GM13977 (cell line): ENCODE measurements around the gene CLEC2B.

Experiments
- DNase-seq: peaks from one replicate; pipeline ENCODE4 v3.0.0; 2012; ENCODE audit warnings: low spot score
- in situ Hi-C: fragments of 300-500 bp; cut with MboI; formaldehyde crosslinking; loops from one replicate; pipeline ENCODE4 v1.12.0; 2022; ENCODE audit warnings: low sequenced_read_pairs, low pct_unique_long_range_greater_than_20kb, mixed read lengths, inconsistent platforms; ENCODE audit not compliant: unreplicated experiment
- TF ChIP-seq, protein P1 (sequence below): IDR thresholded peaks from 2 replicates; pipeline ENCODE4 v1.5.1; 2012; ENCODE audit warnings: mild to moderate bottlenecking, control low read depth; ENCODE audit not compliant: insufficient read depth; ENCODE audit errors: extremely low read depth, missing control alignments

CLEC2B gene

GRCh38 chr12:9872162-9872561 is 3.0 kb upstream of the CLEC2B start:
- in situ Hi-C loops = no loop called here
- TF ChIP-seq, protein P1, sequence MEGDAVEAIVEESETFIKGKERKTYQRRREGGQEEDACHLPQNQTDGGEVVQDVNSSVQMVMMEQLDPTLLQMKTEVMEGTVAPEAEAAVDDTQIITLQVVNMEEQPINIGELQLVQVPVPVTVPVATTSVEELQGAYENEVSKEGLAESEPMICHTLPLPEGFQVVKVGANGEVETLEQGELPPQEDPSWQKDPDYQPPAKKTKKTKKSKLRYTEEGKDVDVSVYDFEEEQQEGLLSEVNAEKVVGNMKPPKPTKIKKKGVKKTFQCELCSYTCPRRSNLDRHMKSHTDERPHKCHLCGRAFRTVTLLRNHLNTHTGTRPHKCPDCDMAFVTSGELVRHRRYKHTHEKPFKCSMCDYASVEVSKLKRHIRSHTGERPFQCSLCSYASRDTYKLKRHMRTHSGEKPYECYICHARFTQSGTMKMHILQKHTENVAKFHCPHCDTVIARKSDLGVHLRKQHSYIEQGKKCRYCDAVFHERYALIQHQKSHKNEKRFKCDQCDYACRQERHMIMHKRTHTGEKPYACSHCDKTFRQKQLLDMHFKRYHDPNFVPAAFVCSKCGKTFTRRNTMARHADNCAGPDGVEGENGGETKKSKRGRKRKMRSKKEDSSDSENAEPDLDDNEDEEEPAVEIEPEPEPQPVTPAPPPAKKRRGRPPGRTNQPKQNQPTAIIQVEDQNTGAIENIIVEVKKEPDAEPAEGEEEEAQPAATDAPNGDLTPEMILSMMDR = no peak
- DNase-seq = no peak

- DNase-seq = no peak
- TF ChIP-seq, protein P1 = no peak
- in situ Hi-C loops = no loop called here
Observed at GRCh38 chr12:9870286-9870866, 1.2 kb upstream of the CLEC2B start.

- TF ChIP-seq, protein P1 = no peak
- in situ Hi-C loops = no loop called here
- no peak for DNase-seq
Observed at GRCh38 chr12:9868951-9869306, 225 bp downstream of the CLEC2B start.

DNA sequence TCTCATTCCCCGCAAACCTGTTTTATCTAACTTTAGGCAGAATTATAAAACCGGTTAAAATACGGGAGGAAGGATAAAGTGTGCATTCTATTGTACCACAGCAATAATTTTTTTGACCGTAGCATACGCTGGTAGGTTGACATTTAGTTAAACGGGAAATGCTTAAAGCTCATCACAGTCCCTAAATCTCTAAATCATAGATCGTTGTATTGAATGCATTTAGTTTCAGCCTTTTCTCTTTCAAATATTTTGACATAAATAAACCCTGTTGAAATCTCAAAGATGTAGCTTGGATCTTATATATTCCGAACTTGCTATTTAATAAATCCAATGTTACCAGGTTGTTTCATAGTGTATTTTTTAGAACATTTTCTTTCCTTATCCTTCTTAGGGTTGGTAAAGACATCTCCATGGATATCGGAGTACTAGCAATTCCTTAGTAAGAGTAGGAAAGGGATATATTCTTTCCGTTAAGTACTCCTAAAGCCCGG is 798 bp downstream of the CLEC2B start:
- DNase-seq = no peak
- in situ Hi-C loops = no loop called here
- TF ChIP-seq, protein P1 = no peak

GRCh38 chr12:9867531-9867930 is 1.6 kb downstream of the CLEC2B start:
- DNase-seq = no peak
- TF ChIP-seq, protein P1 = no peak
- in situ Hi-C loops = no loop called here

- no peak for DNase-seq
- in situ Hi-C loops = no loop called here
- TF ChIP-seq, protein P1 = no peak
Observed at GRCh38 chr12:9866860-9867269, 2.3 kb downstream of the CLEC2B start.
